ENCODE results near the gene DNAJB14.

DNAJB14 gene

GRCh38 chr4:99945718-99946355, 581 bp downstream of the DNAJB14 start:
- no peak for DNase-seq (ENCODE audit: low read depth in 3 of 3, low spot score in 1 of 3)

- DNase-seq (ENCODE audit: low read depth in 3 of 3, low spot score in 1 of 3), result no peak
Observed at GRCh38 chr4:99943904-99944437, 2.4 kb downstream of the DNAJB14 start.

GRCh38 chr4:99938243-99938753, 8.1 kb downstream of the DNAJB14 start:
- DNase-seq (ENCODE audit: low read depth in 3 of 3, low spot score in 1 of 3), result no peak

- DNase-seq (ENCODE audit: low read depth in 3 of 3, low spot score in 1 of 3), result no peak
Observed at GRCh38 chr4:99934891-99935290, 11.5 kb downstream of the DNAJB14 start.

- DNase-seq (ENCODE audit: low read depth in 3 of 3, low spot score in 1 of 3), result no peak
Observed at GRCh38 chr4:99927566-99927965, 18.9 kb downstream of the DNAJB14 start.

GRCh38 chr4:99921174-99921573, 25.2 kb downstream of the DNAJB14 start:
- DNase-seq (ENCODE audit: low read depth in 3 of 3, low spot score in 1 of 3), result no peak

GRCh38 chr4:99918656-99919055, 27.8 kb downstream of the DNAJB14 start:
- no peak for DNase-seq (ENCODE audit: low read depth in 3 of 3, low spot score in 1 of 3)

- DNase-seq (ENCODE audit: low read depth in 3 of 3, low spot score in 1 of 3), result no peak
Observed at GRCh38 chr4:99917575-99917974, 28.8 kb downstream of the DNAJB14 start.

- DNase-seq (ENCODE audit: low read depth in 3 of 3, low spot score in 1 of 3), result no peak
Observed at GRCh38 chr4:99915449-99915848, 31.0 kb downstream of the DNAJB14 start.

- DNase-seq (ENCODE audit: low read depth in 3 of 3, low spot score in 1 of 3), result no peak
Observed at GRCh38 chr4:99894998-99895397, 51.4 kb downstream of the DNAJB14 start.

GRCh38 chr4:99894161-99894997, 52.0 kb downstream of the DNAJB14 start, which contains the start of gene LAMTOR3:
Gene LAMTOR3, minus strand, starts transcription at chr4:99894427. Its CDS starts 464 bp downstream, at chr4:99893963.
- peak; percentile 68 to 83 (median 75) for DNase-seq (ENCODE audit: low read depth in 3 of 3, low spot score in 1 of 3)

GRCh38 chr4:99893839-99894160, 52.6 kb downstream of the DNAJB14 start:
- no peak for DNase-seq (ENCODE audit: low read depth in 3 of 3, low spot score in 1 of 3)

GRCh38 chr4:99893029-99893428, 53.4 kb downstream of the DNAJB14 start:
- DNase-seq (ENCODE audit: low read depth in 3 of 3, low spot score in 1 of 3), result no peak

- no peak for DNase-seq (ENCODE audit: low read depth in 3 of 3, low spot score in 1 of 3)
Observed at GRCh38 chr4:99891351-99891750, 55.1 kb downstream of the DNAJB14 start.

- no peak for DNase-seq (ENCODE audit: low read depth in 3 of 3, low spot score in 1 of 3)
Observed at GRCh38 chr4:99887837-99888236, 58.6 kb downstream of the DNAJB14 start.

- no peak for DNase-seq (ENCODE audit: low read depth in 3 of 3, low spot score in 1 of 3)
Observed at GRCh38 chr4:99886146-99886545, 60.3 kb downstream of the DNAJB14 start.

GRCh38 chr4:99885687-99886086, 60.7 kb downstream of the DNAJB14 start:
- no peak for DNase-seq (ENCODE audit: low read depth in 3 of 3, low spot score in 1 of 3)

GRCh38 chr4:99885063-99885664, 61.3 kb downstream of the DNAJB14 start:
- no peak for DNase-seq (ENCODE audit: low read depth in 3 of 3, low spot score in 1 of 3)

- no peak for DNase-seq (ENCODE audit: low read depth in 3 of 3, low spot score in 1 of 3)
Observed at GRCh38 chr4:99879458-99879857, 67.0 kb downstream of the DNAJB14 start.

- DNase-seq (ENCODE audit: low read depth in 3 of 3, low spot score in 1 of 3), result no peak
Observed at GRCh38 chr4:99878604-99879003, 67.8 kb downstream of the DNAJB14 start.

- no peak for DNase-seq (ENCODE audit: low read depth in 3 of 3, low spot score in 1 of 3)
Observed at GRCh38 chr4:99876946-99877345, 69.5 kb downstream of the DNAJB14 start.

- no peak for DNase-seq (ENCODE audit: low read depth in 3 of 3, low spot score in 1 of 3)
Observed at GRCh38 chr4:99875071-99875470, 71.3 kb downstream of the DNAJB14 start.

Data from stimulated activated CD4-positive, alpha-beta T cell treated with anti-CD3 and anti-CD28 coated beads, TNF-alpha, amount 100 ng/mL, for 1 hour (primary cell).